HL-60 (cell line): ENCODE measurements around the gene GBP5.

ENCODE experiments used
- POLR2AphosphoS5 ChIP-seq: IDR thresholded peaks from 2 replicates; pipeline ENCODE4 v1.6.1; 2012; ENCODE audit warnings: low read depth
- TF ChIP-seq, protein P1 (sequence below): IDR thresholded peaks from one replicate; pipeline ENCODE4 v1.5.1; 2011; ENCODE audit warnings: low read length, control low read depth, inconsistent platforms; ENCODE audit not compliant: insufficient read depth
- TF ChIP-seq, protein P2 (sequence below): IDR thresholded peaks from 2 replicates; pipeline ENCODE4 v1.6.1; 2012; ENCODE audit warnings: low read depth; ENCODE audit not compliant: insufficient replicate concordance

DNA sequence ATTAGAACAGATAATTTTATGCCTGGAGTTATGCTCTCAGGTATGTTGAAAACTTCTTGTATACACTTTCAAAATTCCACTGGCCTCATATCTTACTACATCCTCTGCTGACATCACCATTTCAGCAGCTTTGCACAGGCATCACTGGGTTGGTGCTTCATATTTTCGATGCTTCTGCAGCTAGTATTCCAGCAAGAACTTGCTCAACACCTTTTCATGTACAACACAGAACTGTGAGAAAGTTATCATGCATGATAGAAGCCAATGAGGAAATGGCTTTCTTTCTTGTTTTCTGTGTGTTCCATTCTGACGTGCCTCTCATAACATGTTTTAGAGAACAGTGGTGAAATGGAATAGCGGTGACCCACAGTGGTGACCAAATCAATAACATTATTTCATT, 5.1 kb upstream of the GBP5 start:
- no peak for TF ChIP-seq POLR2AphosphoS5
- TF ChIP-seq, protein P1, sequence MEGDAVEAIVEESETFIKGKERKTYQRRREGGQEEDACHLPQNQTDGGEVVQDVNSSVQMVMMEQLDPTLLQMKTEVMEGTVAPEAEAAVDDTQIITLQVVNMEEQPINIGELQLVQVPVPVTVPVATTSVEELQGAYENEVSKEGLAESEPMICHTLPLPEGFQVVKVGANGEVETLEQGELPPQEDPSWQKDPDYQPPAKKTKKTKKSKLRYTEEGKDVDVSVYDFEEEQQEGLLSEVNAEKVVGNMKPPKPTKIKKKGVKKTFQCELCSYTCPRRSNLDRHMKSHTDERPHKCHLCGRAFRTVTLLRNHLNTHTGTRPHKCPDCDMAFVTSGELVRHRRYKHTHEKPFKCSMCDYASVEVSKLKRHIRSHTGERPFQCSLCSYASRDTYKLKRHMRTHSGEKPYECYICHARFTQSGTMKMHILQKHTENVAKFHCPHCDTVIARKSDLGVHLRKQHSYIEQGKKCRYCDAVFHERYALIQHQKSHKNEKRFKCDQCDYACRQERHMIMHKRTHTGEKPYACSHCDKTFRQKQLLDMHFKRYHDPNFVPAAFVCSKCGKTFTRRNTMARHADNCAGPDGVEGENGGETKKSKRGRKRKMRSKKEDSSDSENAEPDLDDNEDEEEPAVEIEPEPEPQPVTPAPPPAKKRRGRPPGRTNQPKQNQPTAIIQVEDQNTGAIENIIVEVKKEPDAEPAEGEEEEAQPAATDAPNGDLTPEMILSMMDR: no peak
- TF ChIP-seq, protein P2, sequence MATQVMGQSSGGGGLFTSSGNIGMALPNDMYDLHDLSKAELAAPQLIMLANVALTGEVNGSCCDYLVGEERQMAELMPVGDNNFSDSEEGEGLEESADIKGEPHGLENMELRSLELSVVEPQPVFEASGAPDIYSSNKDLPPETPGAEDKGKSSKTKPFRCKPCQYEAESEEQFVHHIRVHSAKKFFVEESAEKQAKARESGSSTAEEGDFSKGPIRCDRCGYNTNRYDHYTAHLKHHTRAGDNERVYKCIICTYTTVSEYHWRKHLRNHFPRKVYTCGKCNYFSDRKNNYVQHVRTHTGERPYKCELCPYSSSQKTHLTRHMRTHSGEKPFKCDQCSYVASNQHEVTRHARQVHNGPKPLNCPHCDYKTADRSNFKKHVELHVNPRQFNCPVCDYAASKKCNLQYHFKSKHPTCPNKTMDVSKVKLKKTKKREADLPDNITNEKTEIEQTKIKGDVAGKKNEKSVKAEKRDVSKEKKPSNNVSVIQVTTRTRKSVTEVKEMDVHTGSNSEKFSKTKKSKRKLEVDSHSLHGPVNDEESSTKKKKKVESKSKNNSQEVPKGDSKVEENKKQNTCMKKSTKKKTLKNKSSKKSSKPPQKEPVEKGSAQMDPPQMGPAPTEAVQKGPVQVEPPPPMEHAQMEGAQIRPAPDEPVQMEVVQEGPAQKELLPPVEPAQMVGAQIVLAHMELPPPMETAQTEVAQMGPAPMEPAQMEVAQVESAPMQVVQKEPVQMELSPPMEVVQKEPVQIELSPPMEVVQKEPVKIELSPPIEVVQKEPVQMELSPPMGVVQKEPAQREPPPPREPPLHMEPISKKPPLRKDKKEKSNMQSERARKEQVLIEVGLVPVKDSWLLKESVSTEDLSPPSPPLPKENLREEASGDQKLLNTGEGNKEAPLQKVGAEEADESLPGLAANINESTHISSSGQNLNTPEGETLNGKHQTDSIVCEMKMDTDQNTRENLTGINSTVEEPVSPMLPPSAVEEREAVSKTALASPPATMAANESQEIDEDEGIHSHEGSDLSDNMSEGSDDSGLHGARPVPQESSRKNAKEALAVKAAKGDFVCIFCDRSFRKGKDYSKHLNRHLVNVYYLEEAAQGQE: no peak
